Bladder microvascular endothelial cell (primary cell): ENCODE measurements around the gene NUTM1. TPM values are rescaled to one million over a fixed set of nuclear protein-coding genes. Genes with fewer than 3 reads are reported as not detected.

Experiments used
- total RNA-seq: library from RNA; depleted of rRNA; stranded (reverse); fragments of >200 nt; gene quantifications from 2 replicates; pipeline ENCODE4 v1.2.3, GENCODE V29; 2014

Gene NUTM1, protein sequence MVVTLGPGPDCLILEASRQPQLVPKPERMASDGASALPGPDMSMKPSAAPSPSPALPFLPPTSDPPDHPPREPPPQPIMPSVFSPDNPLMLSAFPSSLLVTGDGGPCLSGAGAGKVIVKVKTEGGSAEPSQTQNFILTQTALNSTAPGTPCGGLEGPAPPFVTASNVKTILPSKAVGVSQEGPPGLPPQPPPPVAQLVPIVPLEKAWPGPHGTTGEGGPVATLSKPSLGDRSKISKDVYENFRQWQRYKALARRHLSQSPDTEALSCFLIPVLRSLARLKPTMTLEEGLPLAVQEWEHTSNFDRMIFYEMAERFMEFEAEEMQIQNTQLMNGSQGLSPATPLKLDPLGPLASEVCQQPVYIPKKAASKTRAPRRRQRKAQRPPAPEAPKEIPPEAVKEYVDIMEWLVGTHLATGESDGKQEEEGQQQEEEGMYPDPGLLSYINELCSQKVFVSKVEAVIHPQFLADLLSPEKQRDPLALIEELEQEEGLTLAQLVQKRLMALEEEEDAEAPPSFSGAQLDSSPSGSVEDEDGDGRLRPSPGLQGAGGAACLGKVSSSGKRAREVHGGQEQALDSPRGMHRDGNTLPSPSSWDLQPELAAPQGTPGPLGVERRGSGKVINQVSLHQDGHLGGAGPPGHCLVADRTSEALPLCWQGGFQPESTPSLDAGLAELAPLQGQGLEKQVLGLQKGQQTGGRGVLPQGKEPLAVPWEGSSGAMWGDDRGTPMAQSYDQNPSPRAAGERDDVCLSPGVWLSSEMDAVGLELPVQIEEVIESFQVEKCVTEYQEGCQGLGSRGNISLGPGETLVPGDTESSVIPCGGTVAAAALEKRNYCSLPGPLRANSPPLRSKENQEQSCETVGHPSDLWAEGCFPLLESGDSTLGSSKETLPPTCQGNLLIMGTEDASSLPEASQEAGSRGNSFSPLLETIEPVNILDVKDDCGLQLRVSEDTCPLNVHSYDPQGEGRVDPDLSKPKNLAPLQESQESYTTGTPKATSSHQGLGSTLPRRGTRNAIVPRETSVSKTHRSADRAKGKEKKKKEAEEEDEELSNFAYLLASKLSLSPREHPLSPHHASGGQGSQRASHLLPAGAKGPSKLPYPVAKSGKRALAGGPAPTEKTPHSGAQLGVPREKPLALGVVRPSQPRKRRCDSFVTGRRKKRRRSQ
- total RNA-seq: not detected in 2 replicates

DNA sequence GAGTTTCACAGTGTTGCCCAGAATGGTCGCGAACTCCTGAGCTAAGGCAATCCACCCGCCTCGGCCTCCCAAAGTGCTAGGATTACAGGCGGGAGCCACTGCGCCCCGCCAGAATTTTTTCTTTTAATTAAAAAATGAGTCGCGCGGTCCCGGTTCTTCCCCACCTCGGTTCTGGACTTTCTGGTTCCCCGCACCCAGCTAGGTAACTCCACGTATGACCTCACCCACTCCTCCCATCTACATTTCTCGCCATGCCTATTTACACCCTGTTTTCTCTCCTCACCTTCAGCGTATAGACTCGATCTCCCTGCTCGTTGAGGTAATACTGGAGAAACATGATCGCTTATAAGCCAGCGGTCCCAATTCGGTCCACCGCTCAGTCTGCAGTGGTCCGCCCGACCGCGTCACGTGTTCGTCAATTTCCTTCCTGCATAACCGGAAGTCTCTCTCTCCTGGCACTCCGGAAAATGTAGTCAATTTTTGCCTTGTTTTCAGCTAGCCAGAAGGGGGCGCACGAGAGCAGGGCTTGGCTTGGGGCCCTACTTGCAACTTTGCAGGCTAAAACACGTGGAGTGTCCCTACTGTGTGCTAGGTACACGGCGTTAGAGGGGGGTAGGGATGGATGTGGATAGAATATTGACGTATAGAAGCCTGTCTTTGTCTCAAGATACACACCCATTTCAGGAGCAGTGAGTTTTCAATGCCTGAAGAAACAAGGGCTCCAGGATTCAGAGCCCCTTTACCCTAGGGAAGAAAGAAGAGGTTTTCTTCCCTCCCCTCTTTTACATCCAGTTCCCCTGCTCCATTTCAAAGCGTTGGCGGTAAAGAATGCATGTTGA is at the start of gene NUTM1, which contains the start of gene NOP10:
Gene NUTM1 (plus strand): TSS at position 579 of the 839 bp plus-strand sequence. CDS start 382 bp downstream, outside the sequence.
Gene NOP10 (minus strand): TSS at position 400 of the 839 bp plus-strand sequence. CDS start 63 bp downstream, at position 337.

DNA sequence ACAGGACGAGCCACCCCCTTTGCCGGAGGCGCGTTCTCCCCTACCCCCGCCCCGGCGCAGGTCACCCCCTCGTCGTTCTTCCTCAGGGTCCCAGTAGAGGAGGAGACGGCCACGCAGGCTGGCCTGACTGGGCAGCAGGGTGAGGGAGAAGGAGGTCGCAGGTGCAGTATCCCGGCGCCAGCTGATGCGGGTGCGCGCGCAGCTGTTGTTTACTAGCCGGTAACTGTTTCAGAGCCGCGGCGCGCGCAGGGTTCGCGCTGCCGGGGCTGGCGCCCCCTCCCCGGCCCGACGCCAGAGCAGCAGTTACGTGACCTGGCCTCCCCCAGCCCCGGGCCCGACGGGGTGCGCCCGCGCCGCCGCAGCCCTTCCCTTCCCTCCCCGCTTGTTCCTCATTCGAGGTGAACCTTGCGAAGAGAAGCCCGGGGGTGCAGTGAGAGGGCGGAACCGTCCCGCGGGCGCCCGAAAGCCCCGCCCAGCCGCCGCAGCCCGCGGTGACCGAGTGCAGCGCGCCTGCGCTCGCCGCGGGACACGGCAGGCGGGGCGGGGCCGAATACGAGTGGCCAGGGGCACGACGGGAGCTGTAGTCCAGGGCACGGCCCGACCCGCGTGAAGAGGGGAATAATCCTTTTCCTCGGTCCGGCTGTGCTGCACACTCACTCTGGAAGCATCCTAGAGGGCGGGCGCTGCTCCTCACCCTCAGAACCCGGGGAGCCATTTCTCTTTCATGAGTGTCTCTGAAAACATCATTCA is 5.4 kb upstream of the NUTM1 start, which contains the start of gene SLC12A6:
Gene SLC12A6 (minus strand): TSS at position 225 of the 750 bp plus-strand sequence. CDS start 1,101 bp downstream, outside the sequence.

GRCh38 chr15:34367101-34368081 is 24.3 kb downstream of the NUTM1 start, which contains the start of gene LPCAT4:
TSS of gene LPCAT4 (minus strand) at chr15:34367196. CDS start at chr15:34367100, 96 bp downstream.

Other genes starting within 250 kb of the NUTM1 start
- 25.3 and 42.8 TPM in 2 replicates for gene EMC7, start 241.5 kb upstream of the NUTM1 start, total RNA-seq
- gene PGBD4, start 241.2 kb upstream of the NUTM1 start, total RNA-seq: 0.65 and 1.9 TPM in 2 replicates
- gene KATNBL1, start 133.2 kb upstream of the NUTM1 start, total RNA-seq: 28.7 and 48.5 TPM in 2 replicates
- 148 and 184 TPM in 2 replicates for gene EMC4, start 118.3 kb upstream of the NUTM1 start, total RNA-seq
- gene SLC12A6, start 5.5 kb upstream of the NUTM1 start, total RNA-seq: 15.2 and 34.8 TPM in 2 replicates
- gene NOP10, start 179 bp upstream of the NUTM1 start, total RNA-seq: 182 and 189 TPM in 2 replicates
- gene LPCAT4, start 23.9 kb downstream of the NUTM1 start, total RNA-seq: 6.6 and 9.4 TPM in 2 replicates
- 4.9 and 12.8 TPM in 2 replicates for gene GOLGA8A, start 94.5 kb downstream of the NUTM1 start, total RNA-seq
- 5.5 and 7.4 TPM in 2 replicates for gene GOLGA8B, start 240.3 kb downstream of the NUTM1 start, total RNA-seq